Measurements from ENCODE around the gene SLC5A10.
"Not testable (repeated sequence)": the region's sequence is repeated elsewhere in the genome, so short reads cannot be mapped to it uniquely, and the experiment has no call there.

The SLC5A10 gene

GRCh38 chr17:19029740-19030139 is 77.8 kb downstream of the SLC5A10 start:
- H3K4me3 ChIP-seq (ENCODE audit: low read depth, low read length); DNase-seq (ENCODE audit: low read depth): not testable (repeated sequence)

GRCh38 chr17:19030771-19031449 is 78.9 kb downstream of the SLC5A10 start:
- not testable (repeated sequence) for DNase-seq (ENCODE audit: low read depth); H3K4me3 ChIP-seq (ENCODE audit: low read depth, low read length)

GRCh38 chr17:19031729-19032128 is 79.8 kb downstream of the SLC5A10 start:
- H3K4me3 ChIP-seq (ENCODE audit: low read depth, low read length); DNase-seq (ENCODE audit: low read depth): not testable (repeated sequence)

- H3K4me3 ChIP-seq (ENCODE audit: low read depth, low read length); DNase-seq (ENCODE audit: low read depth): not testable (repeated sequence)
These were observed 80.5 kb downstream of the SLC5A10 start for GRCh38 chr17:19032377-19032988.

- DNase-seq (ENCODE audit: low read depth); H3K4me3 ChIP-seq (ENCODE audit: low read depth, low read length): not testable (repeated sequence)
These were observed 84.2 kb downstream of the SLC5A10 start for GRCh38 chr17:19036186-19036585.

GRCh38 chr17:19037547-19037946 is 85.6 kb downstream of the SLC5A10 start:
- not testable (repeated sequence) for DNase-seq (ENCODE audit: low read depth); H3K4me3 ChIP-seq (ENCODE audit: low read depth, low read length)

- not testable (repeated sequence) for DNase-seq (ENCODE audit: low read depth); H3K4me3 ChIP-seq (ENCODE audit: low read depth, low read length)
These were observed 86.0 kb downstream of the SLC5A10 start for GRCh38 chr17:19038007-19038406.

GRCh38 chr17:19038730-19039129 is 86.8 kb downstream of the SLC5A10 start:
- H3K4me3 ChIP-seq (ENCODE audit: low read depth, low read length); DNase-seq (ENCODE audit: low read depth): not testable (repeated sequence)

GRCh38 chr17:19040350-19040749 is 88.4 kb downstream of the SLC5A10 start:
- not testable (repeated sequence) for DNase-seq (ENCODE audit: low read depth); H3K4me3 ChIP-seq (ENCODE audit: low read depth, low read length)

- not testable (repeated sequence) for DNase-seq (ENCODE audit: low read depth); H3K4me3 ChIP-seq (ENCODE audit: low read depth, low read length)
These were observed 89.9 kb downstream of the SLC5A10 start for GRCh38 chr17:19041871-19042270.

- H3K4me3 ChIP-seq (ENCODE audit: low read depth, low read length); DNase-seq (ENCODE audit: low read depth): not testable (repeated sequence)
These were observed 90.4 kb downstream of the SLC5A10 start for GRCh38 chr17:19042369-19042768.

- not testable (repeated sequence) for DNase-seq (ENCODE audit: low read depth); H3K4me3 ChIP-seq (ENCODE audit: low read depth, low read length)
These were observed 91.1 kb downstream of the SLC5A10 start for GRCh38 chr17:19043032-19043431.

GRCh38 chr17:19044643-19045042 is 92.7 kb downstream of the SLC5A10 start:
- DNase-seq (ENCODE audit: low read depth); H3K4me3 ChIP-seq (ENCODE audit: low read depth, low read length): not testable (repeated sequence)

- not testable (repeated sequence) for H3K4me3 ChIP-seq (ENCODE audit: low read depth, low read length); DNase-seq (ENCODE audit: low read depth)
These were observed 94.9 kb downstream of the SLC5A10 start, which contains the start of gene GRAP for GRCh38 chr17:19046782-19047375. GRAP (minus strand) TSS chr17:19046957; CDS start chr17:19046926, 31 bp downstream.

- not testable (repeated sequence) for DNase-seq (ENCODE audit: low read depth); H3K4me3 ChIP-seq (ENCODE audit: low read depth, low read length)
These were observed 95.5 kb downstream of the SLC5A10 start for GRCh38 chr17:19047510-19047909.

GRCh38 chr17:19048826-19049225 is 96.9 kb downstream of the SLC5A10 start:
- not testable (repeated sequence) for DNase-seq (ENCODE audit: low read depth); H3K4me3 ChIP-seq (ENCODE audit: low read depth, low read length)

- not testable (repeated sequence) for DNase-seq (ENCODE audit: low read depth); H3K4me3 ChIP-seq (ENCODE audit: low read depth, low read length)
These were observed 103.5 kb downstream of the SLC5A10 start for GRCh38 chr17:19055447-19055846.

GRCh38 chr17:19062009-19062717 is 110.2 kb downstream of the SLC5A10 start:
- not testable (repeated sequence) for H3K4me3 ChIP-seq (ENCODE audit: low read depth, low read length); DNase-seq (ENCODE audit: low read depth)

GRCh38 chr17:19062718-19063325 is 110.9 kb downstream of the SLC5A10 start:
- DNase-seq (ENCODE audit: low read depth); H3K4me3 ChIP-seq (ENCODE audit: low read depth, low read length): not testable (repeated sequence)

Measured in skeletal muscle cell (primary cell).